Activated naive CD4-positive, alpha-beta T cell treated with anti-CD3 and anti-CD28 coated beads, Interleukin-2, amount 50 U/mL, for 16 hours (primary cell): Measurements from ENCODE around the gene FOXJ1.

Experiments
- DNase-seq: peaks from one replicate; pipeline ENCODE4 v3.0.0-alpha.2; 2020

Gene FOXJ1

DNA sequence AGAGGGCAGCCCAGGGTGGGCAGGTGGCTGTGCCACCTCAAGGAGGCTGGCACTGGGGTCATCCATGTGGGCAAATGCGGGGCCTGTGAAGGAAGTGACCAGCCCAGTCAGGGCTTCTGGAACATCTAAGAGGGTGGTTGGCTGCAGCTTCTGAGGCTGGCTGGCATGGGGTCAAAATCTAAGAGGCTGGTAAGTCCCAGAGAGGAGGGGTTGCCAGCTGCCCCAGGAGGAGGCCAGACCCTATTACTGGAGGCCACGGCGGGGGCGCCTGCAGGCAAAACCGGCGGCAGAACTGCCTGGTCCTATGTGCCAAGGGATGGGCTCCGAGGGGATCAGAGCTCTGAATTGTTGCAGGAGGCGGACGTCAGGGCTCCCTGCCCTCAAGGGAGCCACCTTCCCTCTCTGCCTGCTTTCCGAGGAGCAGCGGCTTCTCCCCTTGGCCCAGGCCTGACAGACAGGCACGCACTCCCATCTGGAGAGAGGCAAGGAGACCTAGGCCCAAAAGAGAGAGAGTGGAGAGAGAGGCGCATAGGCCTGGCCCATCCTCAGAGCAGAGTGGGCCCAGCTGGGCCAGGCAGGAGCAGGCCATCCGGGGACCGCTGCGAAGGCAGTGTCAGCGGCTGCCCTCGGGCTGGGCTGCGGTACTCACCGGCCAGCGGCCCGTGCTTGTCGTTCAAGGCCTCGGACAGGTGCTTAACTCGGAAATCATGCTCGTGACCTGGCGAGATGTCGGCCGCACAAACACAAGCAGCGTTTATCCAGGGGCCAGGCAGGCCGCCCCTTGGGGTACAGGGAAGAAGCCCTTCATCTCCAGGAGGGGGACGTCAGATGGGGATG lies 51.1 kb downstream of the FOXJ1 start:
- DNase-seq, result no peak

DNA sequence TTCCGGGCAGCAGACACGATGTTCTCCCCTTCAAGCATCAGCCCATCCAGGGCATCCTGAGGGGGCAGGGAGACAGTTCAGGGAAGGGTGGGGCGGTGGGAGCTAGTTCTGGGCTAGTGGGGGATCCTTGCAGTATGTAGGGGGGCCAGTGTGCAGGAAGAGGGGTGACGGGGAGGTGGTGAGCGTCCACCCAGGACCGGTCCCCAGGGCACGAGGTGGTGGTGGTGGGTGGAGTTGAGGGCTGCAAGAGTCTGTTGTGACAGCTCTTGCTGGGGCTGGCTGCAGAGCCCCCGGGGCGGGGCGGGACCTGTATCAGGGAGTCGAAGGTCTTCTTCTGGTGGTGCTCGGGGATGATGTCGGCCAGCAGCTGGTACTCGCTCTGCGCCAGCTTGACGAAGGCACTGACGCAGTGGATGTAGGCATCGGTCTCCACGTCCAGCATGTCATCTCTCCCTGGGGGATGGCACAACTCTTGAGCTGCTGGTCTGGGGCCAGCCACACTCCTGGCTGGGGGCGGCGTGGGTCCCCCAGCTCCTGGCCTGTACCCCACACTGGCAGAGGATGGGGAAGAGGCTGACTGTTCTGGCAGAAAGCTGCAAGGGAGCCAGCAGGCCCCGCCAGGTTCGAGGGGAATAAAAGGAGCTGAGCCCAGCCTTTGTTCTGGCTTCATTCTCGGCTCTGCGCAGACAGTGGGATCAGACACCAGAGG lies 52.0 kb downstream of the FOXJ1 start:
- DNase-seq, result no peak

DNA sequence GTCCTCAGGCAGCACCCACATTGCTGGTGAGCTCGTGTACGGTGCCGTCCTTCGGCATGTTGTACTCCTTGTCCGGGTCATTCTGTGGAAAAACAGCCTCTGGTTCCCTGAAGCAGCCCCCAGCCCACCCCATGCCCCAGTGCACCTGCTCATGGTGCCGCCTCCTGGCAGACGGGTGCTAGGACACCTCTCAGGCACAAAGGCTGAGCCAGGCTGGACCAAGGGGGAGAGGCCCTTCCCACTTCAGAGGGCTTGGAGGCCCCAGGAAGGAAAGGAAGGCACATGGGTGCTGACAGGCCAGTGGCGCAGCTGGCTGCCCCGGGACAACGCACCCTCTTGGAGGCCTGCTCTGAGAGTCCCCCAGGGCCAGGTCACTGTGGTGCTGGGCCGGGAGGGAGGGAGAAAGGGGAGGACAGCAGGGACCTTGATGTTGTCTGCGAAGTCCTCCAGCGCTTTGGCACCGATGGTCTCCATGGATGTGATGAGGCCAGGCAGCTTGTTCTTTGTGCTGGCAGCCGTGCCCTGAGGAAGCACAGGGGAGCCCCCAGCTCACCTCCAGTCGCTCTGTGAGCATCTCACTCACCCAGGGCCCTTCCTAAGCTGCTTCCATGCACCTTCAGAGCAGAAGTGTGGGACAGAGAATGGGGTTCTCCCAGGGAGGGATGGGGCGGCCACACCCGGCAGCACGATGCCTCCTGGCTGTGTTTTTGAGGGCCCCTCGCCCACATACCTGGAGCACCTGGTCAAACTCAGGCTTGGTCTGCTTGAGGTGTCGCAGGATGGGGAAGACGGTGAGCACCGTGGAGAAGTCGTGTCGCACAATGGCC lies 52.8 kb downstream of the FOXJ1 start:
- no peak for DNase-seq

DNA sequence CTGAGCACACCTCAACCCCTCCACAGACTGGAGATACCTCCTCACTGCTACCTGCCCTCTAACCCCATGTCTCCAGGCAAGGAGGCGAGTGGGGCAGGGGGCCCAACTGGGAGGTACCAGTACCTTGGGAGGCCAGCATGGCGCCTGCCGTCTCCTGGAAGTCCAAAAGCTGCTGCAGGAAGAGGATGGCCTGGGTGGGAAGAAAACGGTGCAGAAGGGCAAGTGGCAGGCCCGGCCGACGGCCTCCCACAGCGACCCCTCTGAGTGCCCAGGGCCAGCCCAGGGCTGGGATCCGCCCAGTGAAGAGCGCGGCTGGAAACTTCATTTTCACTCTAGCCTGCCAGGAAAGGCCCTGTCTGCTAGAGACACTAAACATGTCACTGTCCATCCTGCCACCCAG lies 53.5 kb downstream of the FOXJ1 start:
- DNase-seq, result no peak

DNA sequence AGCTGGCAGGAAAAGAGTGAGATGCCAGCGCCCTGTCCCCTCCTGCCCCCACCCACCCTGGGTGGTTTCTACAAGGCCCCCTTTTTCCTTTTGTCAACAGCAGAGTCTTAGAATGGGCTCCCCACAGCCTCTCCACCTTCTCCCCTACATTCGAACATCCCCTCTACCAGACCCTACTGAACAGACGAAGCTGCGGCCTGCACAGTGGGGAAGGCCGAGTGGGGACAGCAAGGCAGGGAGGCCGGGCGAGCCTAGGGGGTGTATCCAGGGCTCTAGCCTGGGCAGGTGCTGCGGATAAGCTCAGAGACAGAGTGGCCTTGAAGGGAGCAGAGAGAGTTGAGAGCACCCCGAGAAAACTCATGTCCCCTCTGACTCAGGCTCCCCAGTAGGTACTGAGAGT lies 54.7 kb downstream of the FOXJ1 start:
- no peak for DNase-seq
